Sigmoid colon (tissue), 7 donors: ENCODE measurements around the gene KIF15. TPM values are rescaled to one million over a fixed set of nuclear protein-coding genes. Genes with fewer than 3 reads are reported as not detected.
"Not testable (repeated sequence)": the region's sequence is repeated elsewhere in the genome, so short reads cannot be mapped to it uniquely, and the experiment has no call there.

ENCODE experiments used
- DNase-seq: peaks from one replicate; pipeline ENCODE4 v3.0.0-alpha.2; 2019
- H3K27ac ChIP-seq, 4 donors: fragments of 200-600 bp; sonication (generic); one replicate each; pipeline ENCODE4 v1.5.1; 2016 to 2019; ENCODE audit warnings: mild to moderate bottlenecking in 1 of 4
- H3K27me3 ChIP-seq, 3 donors: fragments of 200-600 bp; sonication (generic); one replicate each; pipeline ENCODE4 v1.5.1; 2019; ENCODE audit warnings: mild to moderate bottlenecking in 1 of 3
- H3K36me3 ChIP-seq, 4 donors: fragments of 200-600 bp; sonication (generic); one replicate each; pipeline ENCODE4 v1.5.1; 2016 to 2019
- H3K4me1 ChIP-seq, 4 donors: fragments of 200-600 bp; sonication (generic); one replicate each; pipeline ENCODE4 v1.5.1; 2017 to 2019
- H3K4me3 ChIP-seq, 4 donors: fragments of 200-600 bp; sonication (generic); one replicate each; pipeline ENCODE4 v1.5.1; 2017 to 2019; ENCODE audit warnings: mild to moderate bottlenecking in 2 of 4, moderate library complexity in 1 of 4
- H3K9me3 ChIP-seq, 4 donors: fragments of 200-600 bp in 3 of 4; sonication (generic) in 3 of 4; one replicate each; pipeline versions ENCODE4 v1.5.1 to v1.6.1; 2013 to 2019
- EP300 ChIP-seq, 4 donors: sonication (generic); formaldehyde crosslinking; IDR thresholded peaks; one replicate each; pipeline ENCODE4 v1.6.1; 2017; ENCODE audit warnings: antibody characterized with exemption in 4 of 4
- POLR2A ChIP-seq, 2 donors: fragments of 450-650 bp; IDR thresholded peaks; one replicate each; pipeline ENCODE4 v1.6.1; 2016; ENCODE audit warnings: antibody characterized with exemption in 2 of 2, mild to moderate bottlenecking in 2 of 2, moderate library complexity in 2 of 2
- POLR2AphosphoS5 ChIP-seq, 4 donors: sonication (generic); formaldehyde crosslinking; IDR thresholded peaks; one replicate each; pipeline ENCODE4 v1.6.1; 2017; ENCODE audit warnings: antibody characterized with exemption in 4 of 4
- WGBS, 2 donors: extraction: QIAGEN DNeasy Blood & Tissue Kit; methylation state at CpG; one replicate each; pipeline ENCODE4 v1.1.7; 2013; 5-methylcytosine and 5-hydroxymethylcytosine counted together
- intact Hi-C: fragments of 100-400 bp; cut with DNase I; formaldehyde crosslinking; loops from one replicate; pipeline ENCODE4 v1.15.1; 2023
- polyA plus RNA-seq, 3 donors: library from polyadenylated mRNA; stranded (reverse); fragments of 200-250 nt; gene quantifications; one replicate each; pipeline ENCODE4 v1.2.3, GENCODE V29; 2013
- total RNA-seq, 4 donors: library from RNA; depleted of rRNA; stranded (reverse); fragments of >200 nt; gene quantifications; one replicate each; pipeline ENCODE4 v1.1.0, GENCODE V29; 2016
- TF ChIP-seq, protein P1 (sequence below), 4 experiments: fragments of 450-650 bp in 3 of 4; fragments of 200-600 bp in 1 of 4; IDR thresholded peaks; one replicate each; pipeline ENCODE4 v1.5.1; 2016 to 2019; ENCODE audit warnings: antibody characterized with exemption in 4 of 4, mild to moderate bottlenecking in 3 of 4, moderate library complexity in 2 of 4
- donor health status: healthy with polysubstance abuse.
- donor health status: Bipolar disorder and iron deficiency.
- donor health status: healthy.

KIF15 gene
- total and polyA plus RNA-seq, 7 donors, result 0.60 to 8.8 (median 1.1) TPM

DNA sequence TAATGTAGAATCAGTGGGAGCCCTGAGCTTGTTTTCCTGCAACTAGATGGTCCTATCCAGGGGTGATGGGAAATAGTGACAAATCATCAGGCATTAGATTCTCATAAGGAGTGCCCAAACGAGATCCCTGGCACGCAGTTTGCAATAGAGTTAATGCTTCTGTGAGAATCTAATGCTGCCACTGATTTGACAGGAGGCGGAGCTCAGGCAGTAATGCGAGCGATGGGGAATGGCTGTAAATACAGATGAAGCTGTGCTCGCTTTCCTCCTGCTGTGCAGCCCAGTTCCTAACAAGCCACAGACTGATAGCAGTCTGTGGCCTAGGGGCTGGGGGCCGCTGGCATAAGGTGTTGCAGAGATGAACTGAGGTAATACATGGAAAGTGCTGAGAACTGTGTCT lies 71.8 kb downstream of the KIF15 start:
- 96% methylated on average over 7 of the region's 7 CpGs for WGBS, 2 donors
- intact Hi-C loops, result no loop called here
- Histone ChIP-seq H3K27ac (no peak overlapping the region), H3K36me3 (no peaks in the 10 kb centered on the region), H3K27me3 (no peaks in the 10 kb centered on the region), H3K4me1 (no peaks in the 10 kb centered on the region), H3K4me3 (no peak overlapping the region), H3K9me3 (peaks cover 0 to 8% (median 0%) of the 10 kb centered on the region in 4 donors)
- TF ChIP-seq POLR2AphosphoS5 (IDR thresholded peaks at IDR 0.05) (no peak), EP300 (IDR thresholded peaks at IDR 0.05) (no peak), POLR2A (IDR thresholded peaks at IDR 0.05) (no peak)
- TF ChIP-seq, protein P1, sequence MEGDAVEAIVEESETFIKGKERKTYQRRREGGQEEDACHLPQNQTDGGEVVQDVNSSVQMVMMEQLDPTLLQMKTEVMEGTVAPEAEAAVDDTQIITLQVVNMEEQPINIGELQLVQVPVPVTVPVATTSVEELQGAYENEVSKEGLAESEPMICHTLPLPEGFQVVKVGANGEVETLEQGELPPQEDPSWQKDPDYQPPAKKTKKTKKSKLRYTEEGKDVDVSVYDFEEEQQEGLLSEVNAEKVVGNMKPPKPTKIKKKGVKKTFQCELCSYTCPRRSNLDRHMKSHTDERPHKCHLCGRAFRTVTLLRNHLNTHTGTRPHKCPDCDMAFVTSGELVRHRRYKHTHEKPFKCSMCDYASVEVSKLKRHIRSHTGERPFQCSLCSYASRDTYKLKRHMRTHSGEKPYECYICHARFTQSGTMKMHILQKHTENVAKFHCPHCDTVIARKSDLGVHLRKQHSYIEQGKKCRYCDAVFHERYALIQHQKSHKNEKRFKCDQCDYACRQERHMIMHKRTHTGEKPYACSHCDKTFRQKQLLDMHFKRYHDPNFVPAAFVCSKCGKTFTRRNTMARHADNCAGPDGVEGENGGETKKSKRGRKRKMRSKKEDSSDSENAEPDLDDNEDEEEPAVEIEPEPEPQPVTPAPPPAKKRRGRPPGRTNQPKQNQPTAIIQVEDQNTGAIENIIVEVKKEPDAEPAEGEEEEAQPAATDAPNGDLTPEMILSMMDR (IDR thresholded peaks at IDR 0.05), result no peak
- no peak for DNase-seq

DNA sequence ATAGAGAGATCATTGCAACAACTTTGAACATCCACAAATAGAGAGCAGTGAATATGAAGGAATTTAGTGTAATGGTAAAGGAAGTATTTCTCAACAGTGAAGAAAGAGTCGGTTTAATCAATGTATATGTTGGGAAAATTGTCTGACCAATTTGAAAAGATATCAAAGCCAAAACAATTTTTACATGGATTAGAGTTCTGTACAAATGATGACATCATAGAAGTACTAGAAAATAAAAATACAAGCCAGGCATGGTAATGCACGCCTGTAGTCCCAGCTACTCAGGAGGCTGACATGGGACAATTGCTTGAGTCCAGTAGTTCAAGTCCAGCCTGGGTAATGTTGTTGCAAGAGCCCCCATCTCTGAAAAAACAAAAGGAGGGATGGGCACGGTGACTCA lies 74.1 kb downstream of the KIF15 start:
- intact Hi-C loops, result no loop called here

DNA sequence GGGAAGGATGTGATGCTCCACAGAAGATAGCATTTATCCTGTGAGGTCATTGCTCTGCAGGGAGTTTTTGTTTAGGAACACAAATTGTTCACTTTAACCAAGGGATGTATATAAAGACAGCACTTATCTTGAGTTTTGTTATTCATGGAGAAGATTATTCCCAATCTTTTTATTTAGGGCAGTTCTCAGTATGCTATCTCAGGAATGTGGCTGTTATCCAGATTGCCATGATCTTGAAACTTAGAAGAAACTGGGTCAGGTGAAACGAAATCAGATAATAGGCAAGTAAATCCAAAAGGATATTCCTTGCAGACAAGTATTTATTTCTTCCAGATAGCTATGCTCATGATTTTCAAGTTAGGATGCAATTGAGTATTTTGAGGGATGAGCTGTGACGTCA lies 80.8 kb downstream of the KIF15 start:
- H3K9me3 ChIP-seq, result no peaks in the 10 kb centered on the region
- intact Hi-C loops, result no loop called here
- TF ChIP-seq POLR2AphosphoS5 (IDR thresholded peaks at IDR 0.05), result no peak
- TF ChIP-seq, protein P1 (IDR thresholded peaks at IDR 0.05), result no peak
- TF ChIP-seq EP300 (IDR thresholded peaks at IDR 0.05), result no peak
- no peak for TF ChIP-seq POLR2A (IDR thresholded peaks at IDR 0.05)

More for the DNA sequence above, 74.1 kb downstream of the KIF15 start:
- WGBS, 2 donors, result 98% methylated on average over 3 of the region's 3 CpGs
- H3K27me3 ChIP-seq, result no peaks in the 10 kb centered on the region
- no peaks in the 10 kb centered on the region for H3K4me1 ChIP-seq
- no peak for DNase-seq
- H3K36me3 ChIP-seq, result no peaks in the 10 kb centered on the region
- no peak overlapping the region for H3K4me3 ChIP-seq
- no peak for TF ChIP-seq POLR2A (IDR thresholded peaks at IDR 0.05)
- no peak for TF ChIP-seq EP300 (IDR thresholded peaks at IDR 0.05)
- no peak for TF ChIP-seq POLR2AphosphoS5 (IDR thresholded peaks at IDR 0.05)
- TF ChIP-seq, protein P1 (IDR thresholded peaks at IDR 0.05), result no peak
- H3K27ac ChIP-seq, result no peak overlapping the region
- H3K9me3 ChIP-seq, result peaks cover 0 to 8% (median 0%) of the 10 kb centered on the region in 4 donors

DNA sequence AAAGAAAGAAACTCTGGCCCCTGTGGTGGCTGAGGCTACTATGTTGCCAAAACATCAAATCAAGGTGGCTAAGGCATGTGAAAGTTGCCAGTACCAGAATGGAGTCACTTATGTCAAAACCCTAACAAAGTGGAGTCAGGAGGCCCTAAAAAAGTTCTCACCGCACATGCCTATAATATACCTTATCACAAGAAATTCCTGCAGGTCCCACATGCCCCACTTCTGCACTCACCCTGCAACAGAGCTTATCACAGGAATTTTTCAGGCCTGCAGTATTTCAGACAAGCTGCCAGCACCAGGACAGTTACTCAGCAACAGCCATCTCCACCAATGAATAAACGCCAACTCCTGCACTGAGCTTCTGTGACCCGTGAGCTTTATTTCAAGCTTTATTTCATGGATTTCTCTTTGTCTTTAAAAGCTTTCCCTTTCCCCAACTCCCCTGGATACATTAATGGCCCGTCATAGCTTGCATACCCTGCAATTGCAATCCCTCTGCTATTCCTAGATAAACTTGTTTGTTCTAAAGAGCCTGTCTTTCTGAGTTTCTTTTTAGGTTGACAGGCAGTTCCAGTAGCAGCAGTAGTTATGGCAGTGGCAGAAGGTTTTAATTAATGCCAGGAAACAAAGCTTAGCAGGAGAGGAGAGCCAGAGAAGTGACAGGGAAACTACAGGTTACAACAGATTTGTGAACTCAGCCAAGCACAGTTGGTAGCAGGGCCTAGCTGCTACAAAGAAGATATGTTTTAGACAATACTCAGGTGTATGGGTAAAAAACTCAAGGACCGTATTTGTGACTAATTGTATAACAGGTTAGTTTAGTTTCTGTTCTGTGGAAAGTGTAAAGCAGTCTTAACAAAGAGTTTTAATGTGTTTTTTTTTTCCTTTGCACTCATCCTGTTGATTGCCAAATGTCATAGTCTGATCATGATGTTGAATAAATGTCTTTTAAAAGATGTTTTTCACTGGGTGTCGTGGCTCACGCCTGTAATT lies 84.2 kb downstream of the KIF15 start:
- intact Hi-C loops, result no loop called here
- no peak for DNase-seq

More for the DNA sequence above, 80.8 kb downstream of the KIF15 start:
- H3K27ac ChIP-seq, result no peak overlapping the region
- no peak for DNase-seq
- H3K4me3 ChIP-seq, result no peak overlapping the region
- H3K27me3 ChIP-seq, result no peaks in the 10 kb centered on the region
- H3K4me1 ChIP-seq, result peaks cover 0 to 19% (median 17%) of the 10 kb centered on the region in 4 donors
- 95 to 96% methylated on average over 2 of the region's 2 CpGs for WGBS, 2 donors
- no peaks in the 10 kb centered on the region for H3K36me3 ChIP-seq

DNA sequence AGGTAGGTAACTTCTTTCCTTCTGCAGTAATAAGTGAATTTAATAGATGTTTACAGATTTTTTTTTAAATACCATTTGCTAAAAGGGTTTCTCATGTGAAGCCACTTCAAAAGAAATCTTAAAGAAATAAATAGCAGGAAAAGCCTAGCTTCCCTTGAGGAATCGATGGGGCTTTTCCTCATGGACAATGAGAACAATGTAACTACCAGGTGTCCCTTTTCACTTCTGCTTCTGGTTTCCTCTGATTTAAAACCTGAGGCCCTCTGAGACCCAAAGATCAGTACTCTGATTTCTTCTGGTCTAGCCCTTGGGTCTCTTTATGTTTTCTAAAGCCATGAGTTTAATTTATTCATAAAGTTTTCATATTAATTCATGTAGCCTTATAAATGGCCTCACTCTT lies 87.0 kb downstream of the KIF15 start:
- intact Hi-C loops, result no loop called here
- no peak for DNase-seq
- 48 to 99% methylated on average over 1 of the region's 1 CpG for WGBS, 2 donors
- no peak overlapping the region for H3K27ac ChIP-seq
- peaks cover 0 to 19% (median 17%) of the 10 kb centered on the region in 4 donors for H3K4me1 ChIP-seq
- TF ChIP-seq, protein P1 (IDR thresholded peaks at IDR 0.05), result no peak
- TF ChIP-seq POLR2A (IDR thresholded peaks at IDR 0.05) (no peak), POLR2AphosphoS5 (IDR thresholded peaks at IDR 0.05) (no peak), EP300 (IDR thresholded peaks at IDR 0.05) (no peak)
- no peaks in the 10 kb centered on the region for H3K9me3 ChIP-seq
- H3K36me3 ChIP-seq, result no peaks in the 10 kb centered on the region
- H3K4me3 ChIP-seq, result no peak overlapping the region
- H3K27me3 ChIP-seq, result no peaks in the 10 kb centered on the region

More for the DNA sequence above, 84.2 kb downstream of the KIF15 start:
- H3K4me3 ChIP-seq, result no peak overlapping the region
- H3K27me3 ChIP-seq, result no peaks in the 10 kb centered on the region
- H3K27ac ChIP-seq, result peak overlapping the region; percentile 36 to 60 (median 54)
- TF ChIP-seq POLR2A (IDR thresholded peaks at IDR 0.05) (no peak), POLR2AphosphoS5 (IDR thresholded peaks at IDR 0.05) (peak in 2 of 4 donors; percentile 57 to 61)
- WGBS, 2 donors, result 83 to 91% methylated on average over 7 of the region's 7 CpGs
- H3K4me1 ChIP-seq, result peaks cover 0 to 19% (median 17%) of the 10 kb centered on the region in 4 donors
- H3K36me3 ChIP-seq, result no peaks in the 10 kb centered on the region
- no peaks in the 10 kb centered on the region for H3K9me3 ChIP-seq

DNA sequence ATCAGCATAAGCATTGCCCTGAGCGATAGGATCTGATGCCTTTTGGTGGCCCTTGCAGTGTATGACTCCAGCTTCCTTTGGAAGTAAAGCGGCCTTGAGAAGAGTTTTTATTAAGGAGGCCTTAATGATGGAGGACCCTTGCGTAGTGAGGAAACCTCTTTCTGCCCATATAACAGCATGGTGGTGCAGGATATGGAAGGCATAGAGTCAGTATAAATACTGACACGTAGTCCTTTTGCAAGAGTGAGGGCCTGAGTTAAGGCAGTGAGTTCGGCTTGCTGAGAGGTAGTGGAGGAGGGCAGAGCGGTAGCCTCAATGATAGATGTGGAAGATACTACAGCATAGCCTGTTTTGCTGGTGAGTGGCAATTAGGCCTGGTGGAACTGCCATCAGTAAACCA lies 95.1 kb downstream of the KIF15 start:
- 98 to 99% methylated on average over 6 of the region's 6 CpGs for WGBS, 2 donors
- H3K4me1 ChIP-seq, H3K27me3 ChIP-seq, H3K9me3 ChIP-seq, H3K36me3 ChIP-seq, H3K27ac ChIP-seq, intact Hi-C loops, DNase-seq, H3K4me3 ChIP-seq: not testable (repeated sequence)
